ENCODE measurements around the gene POLR2I.

DNA sequence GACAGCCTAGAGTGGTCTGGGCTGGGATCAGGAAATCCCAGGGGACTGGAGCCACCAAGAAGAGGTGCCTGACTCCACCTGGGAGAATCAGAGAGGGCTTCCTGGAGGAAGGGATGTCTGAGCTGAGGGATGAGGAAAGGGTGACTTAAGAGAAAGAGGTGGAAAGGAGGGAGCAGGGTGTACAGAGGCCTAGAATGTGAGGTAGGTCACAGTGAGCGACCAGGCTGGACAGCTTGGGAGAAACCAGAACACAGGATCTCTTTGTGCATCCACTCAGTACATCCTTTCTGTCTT, 1.6 kb upstream of the POLR2I start:
- no peak for TF ChIP-seq POLR2A (IDR thresholded peaks at IDR 0.05; ENCODE audit: low read length)
- TF ChIP-seq GATA1 (IDR thresholded peaks at IDR 0.05; ENCODE audit: low read depth, low read length) = no peak
